Epidermal melanocyte (primary cell): ENCODE measurements around the gene RNF38.
"Not testable (repeated sequence)": the region's sequence is repeated elsewhere in the genome, so short reads cannot be mapped to it uniquely, and the experiment has no call there.

Source experiments
- DNase-seq: peaks from one replicate; pipeline ENCODE4 v3.0.0; 2011; ENCODE audit warnings: low spot score; ENCODE audit not compliant: insufficient read length

Gene RNF38

GRCh38 chr9:36336131-36336907 lies 63.8 kb downstream of the RNF38 start:
- DNase-seq: no peak

- no peak for DNase-seq
Measured at GRCh38 chr9:36332006-36332405, 68.1 kb downstream of the RNF38 start.

- peak; percentile 69 for DNase-seq
Measured at GRCh38 chr9:36328798-36329411, 71.2 kb downstream of the RNF38 start.

- DNase-seq: no peak
Measured at GRCh38 chr9:36325081-36325828, 74.8 kb downstream of the RNF38 start.

GRCh38 chr9:36323926-36324325 lies 76.1 kb downstream of the RNF38 start:
- DNase-seq: no peak

- no peak for DNase-seq
Measured at GRCh38 chr9:36322462-36322861, 77.6 kb downstream of the RNF38 start.

- not testable (repeated sequence) for DNase-seq
Measured at GRCh38 chr9:36321903-36322302, 78.2 kb downstream of the RNF38 start.

- DNase-seq: no peak
Measured at GRCh38 chr9:36320466-36320865, 79.6 kb downstream of the RNF38 start.

GRCh38 chr9:36319806-36320205 lies 80.3 kb downstream of the RNF38 start:
- no peak for DNase-seq

GRCh38 chr9:36319183-36319582 lies 80.9 kb downstream of the RNF38 start:
- DNase-seq: no peak

GRCh38 chr9:36318212-36318802 lies 81.8 kb downstream of the RNF38 start:
- no peak for DNase-seq

GRCh38 chr9:36317766-36318165 lies 82.3 kb downstream of the RNF38 start:
- DNase-seq: no peak

GRCh38 chr9:36316611-36317317 lies 83.3 kb downstream of the RNF38 start:
- DNase-seq: peak; percentile 76

- DNase-seq: no peak
Measured at GRCh38 chr9:36316049-36316448, 84.0 kb downstream of the RNF38 start.

- DNase-seq: no peak
Measured at GRCh38 chr9:36315283-36315682, 84.8 kb downstream of the RNF38 start.

- no peak for DNase-seq
Measured at GRCh38 chr9:36314740-36315139, 85.3 kb downstream of the RNF38 start.

- DNase-seq: peak; percentile 26
Measured at GRCh38 chr9:36306471-36307306, 93.4 kb downstream of the RNF38 start.

- not testable (repeated sequence) for DNase-seq
Measured at GRCh38 chr9:36304366-36304765, 95.7 kb downstream of the RNF38 start.

GRCh38 chr9:36301227-36301626 lies 98.8 kb downstream of the RNF38 start:
- DNase-seq: no peak

GRCh38 chr9:36298566-36298965 lies 101.5 kb downstream of the RNF38 start:
- DNase-seq: peak; percentile 21
